HG03571 (cell line): ENCODE data around the gene BACH2.

Experiments used
- ATAC-seq: cut with Tn5 transposase; IDR thresholded peaks from one replicate; pipeline ENCODE4 v1.9.1; 2021; ENCODE audit not compliant: unreplicated experiment

The BACH2 gene

DNA sequence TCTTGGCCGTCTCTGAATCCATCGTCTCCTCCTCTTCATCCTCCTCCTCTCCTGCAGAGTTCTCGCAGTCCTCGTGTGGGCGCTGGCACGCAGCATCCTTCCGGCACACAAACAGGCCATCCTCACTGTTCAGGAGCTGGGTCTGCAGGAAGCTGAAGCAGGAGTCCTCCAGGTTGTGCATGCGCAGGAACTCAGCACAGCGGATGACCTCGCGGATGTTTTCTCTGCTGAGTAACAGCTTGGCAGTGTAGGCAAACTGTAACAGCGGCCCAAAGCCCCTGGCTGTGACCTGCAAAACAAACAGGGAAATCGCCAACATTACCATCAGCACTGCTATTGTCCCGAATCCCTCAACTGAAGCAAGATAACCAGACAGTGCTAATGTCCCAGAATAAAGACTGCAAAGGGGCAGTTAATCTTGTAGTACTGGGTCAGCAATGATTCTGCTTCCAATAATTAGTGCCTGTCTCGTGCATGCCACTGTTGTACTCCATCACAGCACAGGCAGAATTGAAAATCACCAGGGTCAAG, 345.0 kb downstream of the BACH2 start:
- ATAC-seq = no peak

DNA sequence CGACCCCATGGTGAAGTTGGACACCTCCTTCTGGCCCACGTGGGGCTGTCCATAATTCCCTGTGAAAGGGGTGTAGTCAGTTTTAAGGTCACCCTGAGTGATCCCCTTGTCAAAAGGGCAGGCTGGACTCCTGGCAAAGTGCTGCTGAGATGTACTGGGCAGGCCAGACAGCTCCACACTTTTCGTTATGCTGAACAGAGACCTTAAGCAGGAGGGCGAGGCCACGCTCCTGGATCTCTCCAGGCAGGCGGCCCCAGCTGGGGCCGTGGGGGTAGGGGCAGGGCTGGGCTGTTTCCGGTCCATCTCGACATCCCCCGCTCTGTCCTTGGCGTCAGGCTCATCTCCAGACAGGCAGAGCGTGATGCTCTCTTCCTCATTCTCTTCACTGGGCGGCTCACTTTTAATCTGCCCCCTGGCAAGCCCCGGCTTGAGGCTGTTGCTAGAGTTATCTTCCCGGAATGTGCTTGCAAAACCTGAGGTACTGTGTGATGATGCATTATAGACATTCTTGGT, 345.7 kb downstream of the BACH2 start:
- ATAC-seq = no peak

DNA sequence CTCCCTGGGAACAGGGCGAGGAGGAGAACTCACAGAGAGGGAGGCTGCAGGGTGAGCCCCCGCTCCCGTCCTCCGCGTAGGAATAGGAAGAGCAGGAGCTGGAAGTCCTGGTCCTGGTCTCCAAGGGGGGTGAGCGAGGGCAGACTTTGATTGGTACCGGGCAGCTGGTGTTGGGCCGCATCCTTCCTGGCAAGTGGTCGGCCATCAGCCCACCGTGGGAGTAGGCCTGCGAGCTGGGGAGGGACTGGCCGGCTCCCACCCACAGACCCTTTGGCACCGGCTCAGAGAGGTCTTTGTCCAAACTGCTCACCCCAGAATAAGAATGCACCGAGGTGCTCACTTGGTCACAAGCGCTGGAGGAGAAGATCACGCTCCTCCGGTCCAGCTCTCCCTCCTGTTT, 346.2 kb downstream of the BACH2 start:
- ATAC-seq = no peak

- ATAC-seq = no peak
These were observed 347.8 kb downstream of the BACH2 start for GRCh38 chr6:89948876-89949275.

- no peak for ATAC-seq
These were observed 351.7 kb downstream of the BACH2 start for GRCh38 chr6:89944826-89945407.

- no peak for ATAC-seq
These were observed 352.4 kb downstream of the BACH2 start for GRCh38 chr6:89944181-89944755.

DNA sequence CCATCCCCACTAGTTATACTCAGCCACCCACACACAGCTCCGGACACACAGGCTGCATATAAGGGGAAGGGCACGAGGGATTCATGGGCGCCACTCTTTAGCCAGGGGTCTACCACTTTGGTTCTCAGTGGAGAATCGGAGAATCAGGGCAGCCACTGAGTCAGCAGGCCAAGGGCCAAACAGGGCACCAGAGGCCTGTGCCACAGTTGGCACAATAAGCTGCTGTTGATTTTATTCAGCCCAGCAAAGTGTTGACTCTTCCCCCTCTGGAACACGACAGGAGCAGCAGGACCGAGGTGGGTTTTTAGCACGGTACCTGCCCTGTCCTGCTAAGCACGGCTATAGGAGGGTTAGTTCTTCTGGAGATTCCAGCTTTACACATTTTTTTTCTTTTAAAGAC, 354.0 kb downstream of the BACH2 start:
- ATAC-seq = no peak

DNA sequence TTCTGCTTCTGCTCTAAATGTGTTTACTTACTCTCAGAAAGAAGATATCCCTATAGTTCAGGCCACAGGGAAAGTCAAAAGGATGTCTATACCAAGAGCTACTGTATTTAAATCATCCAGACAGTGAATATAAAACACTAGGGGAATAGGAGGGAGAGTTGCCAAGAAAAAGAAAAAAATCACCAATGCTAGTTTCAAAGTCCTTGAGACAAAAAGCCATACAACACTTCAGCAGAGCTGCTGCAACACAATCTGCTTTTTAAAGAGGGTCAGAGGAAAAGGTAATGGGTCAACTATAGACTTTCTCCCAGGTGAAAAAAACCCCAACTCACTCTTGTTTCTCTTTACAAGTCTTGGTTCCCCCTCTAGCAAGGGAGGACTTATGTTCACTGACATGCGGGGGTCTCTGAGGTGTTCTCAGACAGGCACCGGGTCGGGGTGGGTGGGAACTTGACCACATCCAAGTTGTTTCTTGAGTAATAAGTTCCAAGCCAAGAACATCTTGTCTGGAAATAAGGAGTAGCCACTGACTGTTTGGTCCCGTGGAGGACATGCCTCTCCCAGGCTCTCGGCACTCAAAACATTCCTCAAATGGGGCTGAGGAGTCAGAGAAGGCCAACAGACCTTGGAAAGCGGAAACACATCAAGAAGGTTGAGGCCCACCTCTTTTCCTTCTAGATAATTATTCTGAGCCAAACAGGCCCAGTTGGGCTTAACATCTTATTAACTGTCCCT, 354.7 kb downstream of the BACH2 start:
- peak; percentile 59 for ATAC-seq

GRCh38 chr6:89941031-89941762, 355.4 kb downstream of the BACH2 start:
- no peak for ATAC-seq

DNA sequence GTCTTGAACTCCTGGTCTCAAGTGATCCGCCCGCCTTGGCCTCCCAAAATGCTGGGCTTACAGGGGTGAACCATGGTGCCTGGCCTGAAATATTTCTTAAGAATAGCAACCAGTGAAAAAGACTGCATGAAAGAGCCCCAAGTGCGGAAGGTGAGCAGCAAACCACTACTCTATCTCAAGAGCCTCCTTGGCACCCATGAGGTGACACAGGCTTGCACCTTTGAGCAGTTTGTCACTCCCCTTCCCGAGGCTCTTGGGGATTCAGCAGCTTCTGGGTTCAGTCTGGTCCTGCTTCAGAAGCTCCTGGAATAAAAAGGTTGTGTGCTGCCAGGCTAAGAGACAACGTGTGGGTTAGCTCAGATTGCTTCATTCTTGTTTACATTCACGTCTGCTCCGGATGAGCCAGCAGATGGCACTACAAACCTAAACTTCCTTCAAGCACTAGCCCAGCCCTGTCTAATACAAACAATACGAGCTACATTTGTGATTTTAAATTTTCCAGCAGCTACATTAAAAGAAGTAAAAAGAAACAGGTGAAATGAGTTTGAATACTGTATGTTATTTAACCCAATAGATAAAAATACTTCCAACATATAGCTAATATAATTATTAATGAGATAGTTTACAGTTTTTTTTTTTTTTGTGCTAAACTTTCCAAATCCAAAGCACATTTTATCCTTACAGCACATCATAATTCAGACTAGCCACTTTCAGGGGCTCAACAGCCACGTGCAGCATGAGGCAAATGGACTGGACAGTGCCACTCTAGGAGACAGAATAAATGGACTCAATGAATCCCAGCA, 356.2 kb downstream of the BACH2 start:
- ATAC-seq = no peak

DNA sequence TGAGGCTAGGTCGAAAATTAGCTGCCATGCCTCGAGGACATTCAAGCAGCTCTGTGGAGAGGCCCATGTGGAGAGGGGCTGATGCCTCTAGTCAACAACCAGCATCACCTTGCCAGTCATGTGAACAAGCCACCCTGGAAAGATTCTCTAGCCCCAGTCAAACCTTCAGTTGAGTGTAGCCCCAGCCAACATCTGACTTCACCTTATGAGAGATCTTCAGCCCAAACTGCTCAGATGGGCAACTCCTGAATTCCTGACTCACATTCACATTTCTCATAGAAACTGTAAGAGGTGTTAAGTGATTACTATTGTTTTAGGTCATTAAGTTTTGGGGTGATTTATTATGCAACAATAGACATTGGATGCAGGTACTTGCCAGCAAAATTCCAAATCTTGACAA, 357.5 kb downstream of the BACH2 start:
- no peak for ATAC-seq

DNA sequence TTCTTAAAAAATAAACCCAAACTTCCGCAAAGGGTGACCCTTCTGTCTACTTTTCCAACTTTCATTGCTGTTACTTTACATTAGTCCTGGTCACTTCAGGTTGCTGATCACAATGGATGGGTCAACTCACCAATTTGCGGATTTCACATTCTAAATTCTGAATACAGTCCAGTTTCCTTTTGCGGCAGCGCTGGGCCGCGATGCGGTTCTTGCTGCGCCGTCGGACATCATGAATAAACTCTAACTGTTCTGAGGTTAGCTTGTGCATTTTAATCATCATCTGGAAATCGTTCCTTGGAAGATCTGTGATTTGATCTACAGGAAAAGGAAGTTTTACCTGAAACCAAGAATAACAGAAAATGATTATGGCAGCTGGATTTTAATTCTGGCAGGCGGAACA, 358.6 kb downstream of the BACH2 start:
- ATAC-seq = no peak

GRCh38 chr6:89936177-89936576, 360.5 kb downstream of the BACH2 start:
- no peak for ATAC-seq

DNA sequence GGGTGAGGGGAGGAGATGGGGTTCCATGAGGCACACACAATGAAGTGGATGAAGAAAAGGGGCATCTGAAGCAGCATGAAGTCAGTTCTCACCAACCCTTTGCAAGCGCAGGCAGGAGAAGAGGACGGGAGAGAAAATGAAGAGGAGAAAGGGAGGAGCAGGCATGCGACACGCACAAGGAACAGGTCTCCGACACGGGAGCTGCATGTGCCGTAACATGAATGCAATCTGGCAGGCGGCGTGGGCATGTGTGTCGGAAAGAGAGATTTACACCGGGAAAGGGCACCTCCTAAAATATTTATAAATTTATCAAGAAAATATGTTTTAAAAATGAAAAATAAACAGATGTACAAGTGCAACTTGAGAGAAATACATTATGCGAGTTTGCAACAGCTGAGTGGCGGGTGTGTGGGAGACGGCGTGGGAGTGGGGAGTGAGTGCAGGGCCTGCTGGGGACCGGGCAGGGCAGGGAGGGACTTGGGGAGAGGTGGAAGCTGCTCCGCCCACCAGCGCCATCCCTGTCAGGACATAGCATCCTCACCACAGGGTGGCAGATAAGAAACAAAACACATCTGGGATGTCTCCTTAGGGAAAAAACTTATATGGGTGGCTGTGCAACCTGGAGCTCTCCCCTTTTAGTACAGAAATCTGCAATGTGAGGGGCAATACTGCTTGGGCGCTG, 361.8 kb downstream of the BACH2 start:
- no peak for ATAC-seq

DNA sequence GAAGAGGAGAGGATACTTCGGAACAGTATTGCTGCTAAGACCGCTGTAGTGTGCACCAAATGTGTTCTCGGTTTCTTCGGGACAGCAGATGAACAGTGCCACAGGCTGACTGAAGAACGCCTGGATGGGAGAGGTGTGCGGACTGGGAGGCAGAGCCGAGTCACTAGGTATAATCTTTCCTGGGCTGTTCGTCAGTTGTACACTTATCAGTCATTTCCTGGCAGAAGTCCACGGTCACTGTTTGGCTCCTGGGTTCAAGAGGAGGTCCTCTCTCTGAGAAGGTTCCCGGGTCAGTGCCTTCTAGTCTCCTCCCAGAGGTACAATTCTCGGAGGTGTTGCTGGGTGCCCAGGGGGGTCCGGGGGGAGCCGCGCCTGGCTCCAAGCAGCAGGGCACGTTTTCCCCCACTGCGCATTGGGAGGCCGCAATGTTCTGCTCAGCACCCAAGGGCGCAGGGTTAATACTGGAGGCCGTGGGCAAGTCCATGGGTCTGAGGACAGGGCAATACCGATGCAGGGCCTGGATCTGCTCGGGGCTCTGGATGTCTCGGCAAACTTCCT, 364.3 kb downstream of the BACH2 start:
- ATAC-seq = no peak

DNA sequence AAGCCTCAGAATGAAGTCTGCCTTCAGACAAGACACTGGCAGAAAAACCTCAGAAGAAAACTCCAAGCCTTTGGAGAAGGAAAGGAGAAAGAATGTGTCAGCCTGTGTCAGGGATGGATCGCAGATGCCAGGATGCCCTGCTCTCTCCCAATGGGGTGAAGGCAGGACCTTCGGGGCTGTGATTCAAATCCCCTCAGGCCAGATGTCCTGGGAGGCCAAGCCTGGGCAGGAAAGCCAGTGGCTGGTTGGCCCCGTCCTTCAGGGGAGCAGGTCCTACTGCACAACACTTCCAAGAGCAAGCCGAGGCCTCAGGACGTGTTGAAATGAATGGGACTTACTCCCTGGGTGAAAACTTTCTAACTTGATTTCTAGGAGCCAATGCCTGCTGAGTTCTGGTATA, 365.9 kb downstream of the BACH2 start:
- ATAC-seq = no peak

DNA sequence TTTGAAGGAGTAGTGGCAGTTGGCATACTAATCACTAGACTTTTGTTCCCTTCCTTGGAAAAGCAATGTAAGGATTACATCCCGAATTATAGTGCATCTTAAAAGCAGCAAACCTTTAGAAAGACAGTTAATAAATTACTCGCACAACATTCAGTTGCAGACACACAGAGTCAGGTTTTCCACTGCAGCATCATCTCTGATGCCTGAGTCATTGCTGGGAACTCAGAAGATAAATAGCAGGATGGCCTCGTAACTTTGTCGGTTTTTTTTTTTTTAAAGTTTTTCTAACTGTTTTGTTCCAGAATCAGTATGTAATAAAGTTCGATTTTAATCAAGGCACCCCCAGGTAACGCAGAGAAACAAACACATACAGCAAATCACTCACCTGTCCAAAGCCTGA, 368.0 kb downstream of the BACH2 start:
- ATAC-seq = no peak

DNA sequence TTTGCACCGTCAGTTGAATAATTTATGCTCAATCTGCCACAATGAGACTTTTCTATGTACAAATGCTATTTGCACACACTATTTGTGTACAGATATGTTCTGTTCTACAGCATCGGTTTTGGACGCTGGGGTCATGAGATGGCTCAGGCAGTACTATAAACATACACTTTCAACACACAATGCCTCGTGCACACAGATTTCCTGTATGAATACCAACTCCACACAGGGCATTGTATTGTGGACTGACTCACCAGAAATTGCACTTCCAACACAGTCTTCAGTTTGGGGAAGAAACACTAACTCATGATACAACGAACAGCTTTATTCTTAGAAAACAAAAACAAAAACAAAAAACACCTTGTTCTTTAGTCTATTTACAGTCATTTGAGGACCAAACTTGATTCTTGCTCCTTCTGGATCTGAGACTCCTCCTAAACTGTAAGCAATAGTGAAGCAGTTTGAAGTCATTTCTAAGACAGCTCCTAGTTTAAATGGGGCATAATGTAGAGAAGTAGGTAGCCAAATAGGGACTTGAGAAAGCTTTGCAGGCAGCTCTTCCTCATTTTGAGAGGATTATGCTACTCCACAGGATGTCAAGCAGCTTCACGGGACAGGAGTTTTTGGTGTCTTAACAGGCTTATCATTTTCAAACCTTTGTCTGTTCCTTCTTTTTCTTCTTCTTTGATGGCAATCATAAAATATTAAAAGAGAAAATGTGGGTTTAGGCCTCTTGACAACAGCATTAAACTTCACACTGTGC, 368.7 kb downstream of the BACH2 start:
- no peak for ATAC-seq

- ATAC-seq = no peak
These were observed 369.4 kb downstream of the BACH2 start for GRCh38 chr6:89927264-89927663.
